ENCODE measurements around the gene ZNRF2.

Gene ZNRF2

GRCh38 chr7:30320392-30320791, 36.0 kb downstream of the ZNRF2 start:
- TF ChIP-seq EZH2 (optimal IDR thresholded peaks at IDR 0.05; ENCODE audit: low read depth, low read length) (no peak), EZH2phosphoT487 (IDR thresholded peaks at IDR 0.05; ENCODE audit: low read length) (no peak), CTCF (IDR thresholded peaks at IDR 0.05; ENCODE audit: low read length) (no peak)
- Histone ChIP-seq H3K27ac (ENCODE audit: low read length) (peak overlapping the region; percentile 80; the same call in 1 of the 2 replicates), H3K79me2 (ENCODE audit: low read length) (peaks cover 90% of the 10 kb centered on the region), H3K36me3 (replicated peaks; ENCODE audit: insufficient read depth, low read length) (no peaks in the 10 kb centered on the region), H3K4me2 (ENCODE audit: low read depth, low read length) (peak overlapping the region; percentile 87), H3K27me3 (replicated peaks; ENCODE audit: insufficient read depth, low read length) (no peaks in the 10 kb centered on the region), H2AFZ (ENCODE audit: low read length) (no peak overlapping the region), H3K9me3 (replicated peaks; ENCODE audit: insufficient read depth, low read length) (no peaks in the 10 kb centered on the region), H3K4me1 (ENCODE audit: low read length) (peaks cover 24% of the 10 kb centered on the region), H3K9me2 (replicated peaks; ENCODE audit: insufficient read depth, low read length) (no peaks in the 10 kb centered on the region), H3K9ac (ENCODE audit: low read length) (peak overlapping the region; percentile 52; the same call in 1 of the 2 replicates), H4K20me1 (ENCODE audit: insufficient read depth, low read length) (no peaks in the 10 kb centered on the region), H3F3A (ENCODE audit: insufficient read depth, low read length) (peaks cover 27% of the 10 kb centered on the region), H3K4me3 (ENCODE audit: low read length) (peak overlapping the region; percentile 59)
- DNase-seq = no peak

- Histone ChIP-seq H3K79me2 (ENCODE audit: low read length) (peaks cover 92% of the 10 kb centered on the region), H3K27ac (ENCODE audit: low read length) (peak overlapping the region; percentile 80), H4K20me1 (ENCODE audit: insufficient read depth, low read length) (no peaks in the 10 kb centered on the region), H3K4me3 (ENCODE audit: low read length) (peak overlapping the region; percentile 59), H2AFZ (ENCODE audit: low read length) (peak overlapping the region; percentile 16), H3K9me2 (replicated peaks; ENCODE audit: insufficient read depth, low read length) (no peaks in the 10 kb centered on the region), H3K27me3 (replicated peaks; ENCODE audit: insufficient read depth, low read length) (no peaks in the 10 kb centered on the region), H3K4me1 (ENCODE audit: low read length) (peaks cover 24% of the 10 kb centered on the region), H3K9me3 (replicated peaks; ENCODE audit: insufficient read depth, low read length) (no peaks in the 10 kb centered on the region), H3K36me3 (replicated peaks; ENCODE audit: insufficient read depth, low read length) (no peaks in the 10 kb centered on the region), H3K9ac (ENCODE audit: low read length) (peak overlapping the region; percentile 52), H3K4me2 (ENCODE audit: low read depth, low read length) (peak overlapping the region; percentile 87), H3F3A (ENCODE audit: insufficient read depth, low read length) (peaks cover 27% of the 10 kb centered on the region)
- no peak for TF ChIP-seq CTCF (IDR thresholded peaks at IDR 0.05; ENCODE audit: low read length)
- no peak for TF ChIP-seq EZH2phosphoT487 (IDR thresholded peaks at IDR 0.05; ENCODE audit: low read length)
- TF ChIP-seq EZH2 (optimal IDR thresholded peaks at IDR 0.05; ENCODE audit: low read depth, low read length) = no peak
- peak; percentile 46 for DNase-seq
Observed at GRCh38 chr7:30321089-30321881, 36.9 kb downstream of the ZNRF2 start.

DNA sequence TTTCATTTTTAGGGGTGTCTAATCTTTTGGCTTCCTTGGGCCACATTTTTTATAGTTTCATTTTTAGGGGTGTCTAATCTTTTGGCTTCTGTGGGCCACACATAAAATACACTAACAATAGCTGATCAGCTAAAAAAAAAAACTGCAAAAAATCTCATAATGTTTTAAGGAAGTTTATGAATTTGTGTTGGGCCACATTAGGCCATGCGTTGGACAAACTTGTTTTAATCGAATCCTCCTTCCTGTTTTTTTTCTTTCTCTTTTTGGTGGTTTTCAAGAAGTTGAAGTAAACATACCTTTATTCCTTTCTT, 37.4 kb downstream of the ZNRF2 start:
- H3K79me2 ChIP-seq (ENCODE audit: low read length) = peaks cover 92% of the 10 kb centered on the region
- peaks cover 24% of the 10 kb centered on the region for H3K4me1 ChIP-seq (ENCODE audit: low read length)
- peak overlapping the region; percentile 52 for H3K9ac ChIP-seq (ENCODE audit: low read length)
- H3K27ac ChIP-seq (ENCODE audit: low read length) = peak overlapping the region; percentile 80
- peak overlapping the region; percentile 4 for H2AFZ ChIP-seq (ENCODE audit: low read length)
- H3K9me2 ChIP-seq (replicated peaks; ENCODE audit: insufficient read depth, low read length) = no peaks in the 10 kb centered on the region
- no peaks in the 10 kb centered on the region for H3K9me3 ChIP-seq (replicated peaks; ENCODE audit: insufficient read depth, low read length)
- H3K36me3 ChIP-seq (replicated peaks; ENCODE audit: insufficient read depth, low read length) = no peaks in the 10 kb centered on the region
- peak overlapping the region; percentile 87 for H3K4me2 ChIP-seq (ENCODE audit: low read depth, low read length)
- H4K20me1 ChIP-seq (ENCODE audit: insufficient read depth, low read length) = no peaks in the 10 kb centered on the region
- DNase-seq = no peak
- H3F3A ChIP-seq (ENCODE audit: insufficient read depth, low read length) = peaks cover 27% of the 10 kb centered on the region
- H3K4me3 ChIP-seq (ENCODE audit: low read length) = peak overlapping the region; percentile 59
- no peaks in the 10 kb centered on the region for H3K27me3 ChIP-seq (replicated peaks; ENCODE audit: insufficient read depth, low read length)
- TF ChIP-seq EZH2phosphoT487 (IDR thresholded peaks at IDR 0.05; ENCODE audit: low read length) (no peak), EZH2 (optimal IDR thresholded peaks at IDR 0.05; ENCODE audit: low read depth, low read length) (no peak), CTCF (IDR thresholded peaks at IDR 0.05; ENCODE audit: low read length) (no peak)
